Astrocyte of the spinal cord (primary cell): ENCODE results near the gene PRIM1.
"Not testable (repeated sequence)": the region's sequence is repeated elsewhere in the genome, so short reads cannot be mapped to it uniquely, and the experiment has no call there.

Experiments used
- DNase-seq: peaks from one replicate; pipeline ENCODE4 v3.0.0; 2011; ENCODE audit warnings: low read depth, low spot score
- H3K4me3 ChIP-seq: 2 replicates; pipeline ENCODE4 v1.5.1; 2011; ENCODE audit warnings: low read depth, mild to moderate bottlenecking, low read length, moderate library complexity
- in situ Hi-C: cut with HindIII; loops from 2 replicates; pipeline ENCODE4 v1.10.0; 2017; ENCODE audit warnings: low sequenced_read_pairs
- TF ChIP-seq, protein P1 (sequence below): IDR thresholded peaks from 2 replicates; pipeline ENCODE4 v1.5.1; 2012; ENCODE audit warnings: low read depth, mild to moderate bottlenecking, low read length, inconsistent platforms

PRIM1 gene

DNA sequence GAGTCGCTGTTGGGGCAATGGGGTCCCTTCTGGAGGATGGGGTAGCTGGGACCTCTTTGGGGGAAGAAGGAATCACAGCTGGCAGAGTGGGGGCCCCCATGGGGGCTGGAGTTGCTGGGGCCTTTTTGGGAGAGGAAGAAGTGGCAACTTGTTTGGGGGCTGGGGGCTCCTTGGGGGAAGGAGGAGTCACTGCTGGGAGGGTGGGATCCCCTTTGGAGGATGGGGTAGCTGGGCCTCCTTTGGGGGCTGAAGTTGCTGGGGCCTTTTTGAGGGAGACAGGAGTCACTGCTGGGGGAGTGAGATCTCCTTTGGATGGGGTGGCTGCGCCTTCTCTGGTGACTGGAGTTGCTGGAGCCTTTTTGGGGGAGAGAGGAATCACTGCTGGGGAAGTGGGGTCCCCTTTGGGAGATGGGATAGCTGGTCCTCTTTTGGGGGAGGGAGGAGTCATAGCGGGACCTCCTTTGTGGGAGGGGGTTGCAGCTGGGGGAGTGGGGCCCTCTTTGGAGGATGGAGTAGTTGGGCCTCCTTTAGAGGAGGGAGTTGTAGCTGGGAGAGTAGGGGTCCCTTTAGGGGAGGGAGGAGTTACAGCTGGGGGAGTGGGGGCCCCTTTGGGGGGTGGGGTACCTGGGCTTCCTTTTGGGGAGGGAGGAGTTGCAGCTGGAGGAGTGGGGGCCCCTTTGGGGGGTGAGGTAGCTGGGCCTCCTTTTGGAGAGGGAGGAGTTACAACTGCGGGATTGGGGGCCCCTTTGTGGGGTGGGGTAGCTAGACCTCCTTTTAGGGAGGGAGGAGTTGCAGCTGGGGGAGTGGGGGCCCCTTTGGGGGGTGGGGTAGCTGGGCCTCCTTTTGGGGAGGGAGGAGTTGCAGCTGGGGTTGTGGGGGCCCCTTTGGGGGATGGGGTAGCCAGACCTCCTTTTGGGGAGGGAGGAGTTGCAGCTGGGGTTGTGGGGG, 34.9 kb downstream of the PRIM1 start:
- in situ Hi-C loops = no loop called here
- DNase-seq = no peak
- TF ChIP-seq, protein P1, sequence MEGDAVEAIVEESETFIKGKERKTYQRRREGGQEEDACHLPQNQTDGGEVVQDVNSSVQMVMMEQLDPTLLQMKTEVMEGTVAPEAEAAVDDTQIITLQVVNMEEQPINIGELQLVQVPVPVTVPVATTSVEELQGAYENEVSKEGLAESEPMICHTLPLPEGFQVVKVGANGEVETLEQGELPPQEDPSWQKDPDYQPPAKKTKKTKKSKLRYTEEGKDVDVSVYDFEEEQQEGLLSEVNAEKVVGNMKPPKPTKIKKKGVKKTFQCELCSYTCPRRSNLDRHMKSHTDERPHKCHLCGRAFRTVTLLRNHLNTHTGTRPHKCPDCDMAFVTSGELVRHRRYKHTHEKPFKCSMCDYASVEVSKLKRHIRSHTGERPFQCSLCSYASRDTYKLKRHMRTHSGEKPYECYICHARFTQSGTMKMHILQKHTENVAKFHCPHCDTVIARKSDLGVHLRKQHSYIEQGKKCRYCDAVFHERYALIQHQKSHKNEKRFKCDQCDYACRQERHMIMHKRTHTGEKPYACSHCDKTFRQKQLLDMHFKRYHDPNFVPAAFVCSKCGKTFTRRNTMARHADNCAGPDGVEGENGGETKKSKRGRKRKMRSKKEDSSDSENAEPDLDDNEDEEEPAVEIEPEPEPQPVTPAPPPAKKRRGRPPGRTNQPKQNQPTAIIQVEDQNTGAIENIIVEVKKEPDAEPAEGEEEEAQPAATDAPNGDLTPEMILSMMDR = no peak
- H3K4me3 ChIP-seq = no peak overlapping the region

GRCh38 chr12:56716458-56716857, 35.7 kb downstream of the PRIM1 start:
- no peak overlapping the region for H3K4me3 ChIP-seq
- in situ Hi-C loops = no loop called here
- no peak for DNase-seq
- TF ChIP-seq, protein P1 = no peak

GRCh38 chr12:56715798-56716197, 36.3 kb downstream of the PRIM1 start:
- no peak overlapping the region for H3K4me3 ChIP-seq
- in situ Hi-C loops = no loop called here
- DNase-seq = no peak
- TF ChIP-seq, protein P1 = no peak

- H3K4me3 ChIP-seq = no peak overlapping the region
- TF ChIP-seq, protein P1 = no peak
- in situ Hi-C loops = no loop called here
- no peak for DNase-seq
Observed at GRCh38 chr12:56714431-56714929, 37.6 kb downstream of the PRIM1 start.

DNA sequence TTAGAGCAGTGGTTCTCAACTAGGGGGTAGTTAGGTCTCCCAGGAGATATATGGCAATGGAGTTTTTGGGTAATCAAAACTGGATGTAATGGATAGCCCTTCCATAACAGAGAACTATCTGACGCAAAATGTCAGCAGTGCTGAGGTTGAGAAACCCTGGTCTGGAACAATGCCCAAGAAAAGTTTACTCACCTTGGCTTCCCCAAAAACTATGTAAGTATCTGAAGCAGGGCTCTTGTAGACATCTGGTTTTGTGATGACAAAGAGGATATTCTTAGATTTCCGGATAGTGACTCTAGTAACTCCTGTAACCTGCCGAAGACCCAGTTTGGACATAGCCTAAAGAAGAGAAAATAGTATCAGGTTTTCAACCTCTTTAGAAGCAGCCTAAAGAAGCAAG, 38.8 kb downstream of the PRIM1 start:
- no peak overlapping the region for H3K4me3 ChIP-seq
- no peak for DNase-seq
- in situ Hi-C loops = no loop called here
- TF ChIP-seq, protein P1 = no peak

DNA sequence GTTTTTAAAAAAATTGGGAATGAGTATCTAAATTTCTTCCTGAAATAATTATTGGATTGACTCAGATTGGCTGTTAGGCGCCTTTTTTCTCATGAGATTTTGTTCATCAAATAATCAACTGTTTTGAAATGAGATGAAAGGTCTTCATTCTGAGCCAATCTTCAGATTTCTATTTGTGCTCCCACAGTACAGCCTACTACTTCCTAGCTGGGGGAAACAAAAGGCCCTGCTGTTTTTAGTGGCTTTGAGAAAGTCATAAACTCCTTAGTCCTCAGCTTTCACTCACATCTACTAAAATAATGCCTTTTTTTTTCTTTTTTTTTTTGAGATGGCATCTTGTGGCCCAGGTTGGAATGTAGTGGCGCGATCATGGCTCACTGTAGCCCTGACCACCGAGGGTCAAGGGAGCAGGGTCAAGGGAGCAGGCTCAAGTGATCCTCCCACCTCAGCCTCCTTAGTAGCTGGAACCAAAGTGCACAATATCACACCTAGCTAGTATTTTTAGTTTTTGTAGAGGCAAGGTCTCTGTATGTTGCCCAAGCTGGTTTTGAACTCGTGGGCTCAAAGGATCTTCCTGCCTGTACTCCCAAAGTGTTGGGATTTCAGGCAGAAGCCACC, 42.3 kb downstream of the PRIM1 start:
- no peak for DNase-seq
- in situ Hi-C loops = no loop called here
- TF ChIP-seq, protein P1 = no peak
- no peak overlapping the region for H3K4me3 ChIP-seq

DNA sequence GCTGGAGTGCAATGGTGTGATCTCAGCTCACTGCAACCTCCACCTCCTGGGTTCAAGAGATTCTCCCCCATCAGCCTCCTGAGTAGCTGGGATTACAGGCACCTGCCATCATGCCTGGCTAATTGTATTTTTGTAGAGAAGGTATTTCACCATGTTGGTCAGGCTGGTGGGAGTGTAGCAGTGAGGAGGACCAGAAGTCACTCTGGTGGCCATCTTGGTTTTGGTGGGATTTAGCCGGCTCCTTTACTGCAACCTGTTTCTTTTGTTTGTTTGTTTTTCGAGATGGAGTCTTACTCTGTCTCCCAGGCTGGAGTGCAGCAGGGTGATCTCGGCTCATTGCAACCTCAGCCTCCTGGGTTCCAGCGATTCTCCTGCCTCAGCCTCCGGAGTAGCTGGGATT, 47.6 kb downstream of the PRIM1 start:
- DNase-seq, in situ Hi-C loops, H3K4me3 ChIP-seq: not testable (repeated sequence)
